Ishikawa (cell line): ENCODE measurements around the gene PRPF19.

ENCODE experiments used
- CEBPB ChIP-seq: IDR thresholded peaks from 2 replicates; pipeline ENCODE4 v1.6.1; 2012
- CREB1 ChIP-seq: IDR thresholded peaks from 2 replicates; pipeline ENCODE4 v1.6.1; 2012; ENCODE audit warnings: low read depth
- EGR1 ChIP-seq: IDR thresholded peaks from 2 replicates; pipeline ENCODE4 v1.6.1; 2012
- EP300 ChIP-seq: IDR thresholded peaks from 2 replicates; pipeline ENCODE4 v1.6.1; 2012; ENCODE audit warnings: borderline replicate concordance
- FOXM1 ChIP-seq: IDR thresholded peaks from 2 replicates; pipeline ENCODE4 v1.6.1; 2012; ENCODE audit warnings: low read depth, borderline replicate concordance
- NFIC ChIP-seq: IDR thresholded peaks from 2 replicates; pipeline ENCODE4 v1.6.1; 2012
- REST ChIP-seq: IDR thresholded peaks from 2 replicates; pipeline ENCODE4 v1.6.1; 2012; ENCODE audit warnings: low read depth, mild to moderate bottlenecking
- TAF1 ChIP-seq: IDR thresholded peaks from 2 replicates; pipeline ENCODE4 v1.6.1; 2012; ENCODE audit warnings: low read depth, mild to moderate bottlenecking
- TCF12 ChIP-seq: IDR thresholded peaks from 2 replicates; pipeline ENCODE4 v1.6.1; 2012; ENCODE audit warnings: low read depth
- USF1 ChIP-seq: IDR thresholded peaks from 2 replicates; pipeline ENCODE4 v1.6.1; 2012
- YY1 ChIP-seq: IDR thresholded peaks from 2 replicates; pipeline ENCODE4 v1.6.1; 2012; ENCODE audit warnings: low read depth
- TF ChIP-seq, protein P1 (sequence below): IDR thresholded peaks from 2 replicates; pipeline ENCODE4 v1.6.1; 2012

GRCh38 chr11:60954421-60954820, 48.0 kb upstream of the PRPF19 start:
- TF ChIP-seq TAF1 = no peak
- TF ChIP-seq CREB1 = no peak
- TF ChIP-seq FOXM1 = no peak
- no peak for TF ChIP-seq TCF12
- TF ChIP-seq USF1 = no peak
- TF ChIP-seq, protein P1, sequence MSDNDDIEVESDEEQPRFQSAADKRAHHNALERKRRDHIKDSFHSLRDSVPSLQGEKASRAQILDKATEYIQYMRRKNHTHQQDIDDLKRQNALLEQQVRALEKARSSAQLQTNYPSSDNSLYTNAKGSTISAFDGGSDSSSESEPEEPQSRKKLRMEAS = no peak
- TF ChIP-seq CEBPB = no peak
- TF ChIP-seq REST = no peak
- no peak for TF ChIP-seq EGR1
- no peak for TF ChIP-seq EP300
- TF ChIP-seq YY1 = no peak
- no peak for TF ChIP-seq NFIC
